OCI-LY1 (cell line): ENCODE measurements around the gene MYO19.

Experiments used
- H2AFZ ChIP-seq: fragments of 200-600 bp; sonication (generic), shearing (Covaris generic); 2 replicates; pipeline ENCODE4 v1.6.0; 2014; ENCODE audit warnings: antibody characterized with exemption, mild to moderate bottlenecking, low read length
- H3F3A ChIP-seq: fragments of 200-600 bp; sonication (generic), shearing (Covaris generic); 2 replicates; pipeline ENCODE4 v1.6.0; 2014; ENCODE audit warnings: mild to moderate bottlenecking, antibody characterized with exemption, low read length, moderate library complexity; ENCODE audit not compliant: insufficient read depth
- H3K27ac ChIP-seq: fragments of 200-600 bp; sonication (generic); 2 replicates; pipeline ENCODE4 v1.5.1; 2014; ENCODE audit warnings: low read length, mixed run types, mild to moderate bottlenecking, low read depth; ENCODE audit not compliant: poor library complexity, severe bottlenecking
- H3K27me3 ChIP-seq: fragments of 200-600 bp; sonication (generic); 2 replicates; pipeline ENCODE4 v1.6.0; 2014; ENCODE audit warnings: antibody characterized with exemption, mild to moderate bottlenecking, low read length, moderate library complexity; ENCODE audit not compliant: insufficient read depth
- H3K36me3 ChIP-seq: fragments of 200-600 bp; sonication (generic); 2 replicates; pipeline ENCODE4 v1.6.1; 2014; ENCODE audit warnings: mild to moderate bottlenecking, antibody characterized with exemption, low read length, moderate library complexity, mixed read lengths; ENCODE audit not compliant: insufficient read depth
- H3K4me1 ChIP-seq: fragments of 200-600 bp; sonication (generic); 2 replicates; pipeline ENCODE4 v1.5.1; 2014; ENCODE audit warnings: mild to moderate bottlenecking, low read length, moderate library complexity; ENCODE audit not compliant: insufficient read depth, severe bottlenecking
- H3K4me2 ChIP-seq: fragments of 200-600 bp; sonication (generic), shearing (Covaris generic); 2 replicates; pipeline ENCODE4 v1.6.1; 2014; ENCODE audit warnings: low read length
- H3K4me3 ChIP-seq: fragments of 200-600 bp; sonication (generic); 2 replicates; pipeline ENCODE4 v1.5.1; 2014; ENCODE audit warnings: low read length, low read depth, mild to moderate bottlenecking, mixed read lengths; ENCODE audit not compliant: poor library complexity, severe bottlenecking
- H3K79me2 ChIP-seq: fragments of 200-600 bp; shearing (Covaris generic); 2 replicates; pipeline ENCODE4 v1.6.1; 2016; ENCODE audit warnings: mixed run types, low read length, mixed read lengths; ENCODE audit not compliant: insufficient read depth
- H3K9ac ChIP-seq: fragments of 200-600 bp; sonication (generic), shearing (Covaris generic); 2 replicates; pipeline ENCODE4 v1.6.1; 2014; ENCODE audit warnings: mild to moderate bottlenecking, low read length, mixed read lengths
- H3K9me2 ChIP-seq: fragments of 200-600 bp; sonication (generic), shearing (Covaris generic); 2 replicates; pipeline ENCODE4 v1.6.1; 2014; ENCODE audit warnings: low read depth, mild to moderate bottlenecking, low read length, mixed read lengths
- H3K9me3 ChIP-seq: fragments of 200-600 bp; shearing (Covaris generic); 2 replicates; pipeline ENCODE4 v1.6.1; 2014; ENCODE audit warnings: low read length, mixed read lengths
- H4K20me1 ChIP-seq: fragments of 200-600 bp; sonication (generic), shearing (Covaris generic); 2 replicates; pipeline ENCODE4 v1.6.0; 2016; ENCODE audit warnings: mild to moderate bottlenecking, low read length; ENCODE audit not compliant: insufficient read depth
- EZH2 ChIP-seq: fragments of 200-600 bp; sonication (generic), shearing (Covaris generic); IDR thresholded peaks from 2 replicates; pipeline ENCODE4 v1.8.0; 2017; ENCODE audit warnings: borderline replicate concordance, mixed run types, mild to moderate bottlenecking, antibody characterized with exemption, low read length, moderate library complexity, mixed read lengths
- TF ChIP-seq, protein P1 (sequence below): fragments of 200-600 bp; sonication (generic), shearing (Covaris generic); IDR thresholded peaks from 2 replicates; pipeline ENCODE4 v1.5.1; 2017; ENCODE audit warnings: mild to moderate bottlenecking, antibody characterized with exemption, low read length, moderate library complexity, mixed read lengths

Gene MYO19

DNA sequence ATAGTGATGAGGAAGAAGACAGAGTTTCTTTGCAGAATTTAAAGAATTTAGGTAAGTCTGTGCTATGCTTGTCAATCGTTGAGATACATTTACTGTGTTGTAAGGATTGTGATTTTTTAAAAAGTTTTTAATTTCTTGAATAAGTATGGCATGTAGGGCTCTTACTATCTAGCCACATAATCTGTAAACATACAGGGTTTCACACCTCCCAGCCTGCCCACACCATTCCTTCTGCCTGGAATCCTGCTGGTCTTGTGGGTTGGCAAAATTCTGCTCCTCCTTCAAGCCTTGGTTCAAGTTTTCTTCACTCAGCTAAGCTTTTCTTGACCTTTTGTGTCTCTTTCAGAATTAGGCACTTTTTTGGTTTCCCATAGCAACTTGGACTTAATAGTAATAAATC, 40.7 kb downstream of the MYO19 start:
- TF ChIP-seq, protein P1, sequence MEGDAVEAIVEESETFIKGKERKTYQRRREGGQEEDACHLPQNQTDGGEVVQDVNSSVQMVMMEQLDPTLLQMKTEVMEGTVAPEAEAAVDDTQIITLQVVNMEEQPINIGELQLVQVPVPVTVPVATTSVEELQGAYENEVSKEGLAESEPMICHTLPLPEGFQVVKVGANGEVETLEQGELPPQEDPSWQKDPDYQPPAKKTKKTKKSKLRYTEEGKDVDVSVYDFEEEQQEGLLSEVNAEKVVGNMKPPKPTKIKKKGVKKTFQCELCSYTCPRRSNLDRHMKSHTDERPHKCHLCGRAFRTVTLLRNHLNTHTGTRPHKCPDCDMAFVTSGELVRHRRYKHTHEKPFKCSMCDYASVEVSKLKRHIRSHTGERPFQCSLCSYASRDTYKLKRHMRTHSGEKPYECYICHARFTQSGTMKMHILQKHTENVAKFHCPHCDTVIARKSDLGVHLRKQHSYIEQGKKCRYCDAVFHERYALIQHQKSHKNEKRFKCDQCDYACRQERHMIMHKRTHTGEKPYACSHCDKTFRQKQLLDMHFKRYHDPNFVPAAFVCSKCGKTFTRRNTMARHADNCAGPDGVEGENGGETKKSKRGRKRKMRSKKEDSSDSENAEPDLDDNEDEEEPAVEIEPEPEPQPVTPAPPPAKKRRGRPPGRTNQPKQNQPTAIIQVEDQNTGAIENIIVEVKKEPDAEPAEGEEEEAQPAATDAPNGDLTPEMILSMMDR, result no peak
- TF ChIP-seq EZH2, result no peak
- Histone ChIP-seq H2AFZ (no peak overlapping the region), H3K27me3 (no peaks in the 10 kb centered on the region), H3K9me2 (no peaks in the 10 kb centered on the region), H4K20me1 (no peaks in the 10 kb centered on the region), H3K36me3 (peaks cover 89% of the 10 kb centered on the region), H3K4me1 (no peaks in the 10 kb centered on the region), H3K9me3 (no peaks in the 10 kb centered on the region), H3K79me2 (peaks cover 20% of the 10 kb centered on the region), H3K4me2 (no peak overlapping the region), H3K27ac (no peak overlapping the region), H3K9ac (no peak overlapping the region), H3K4me3 (no peak overlapping the region), H3F3A (no peaks in the 10 kb centered on the region)

- no peak for TF ChIP-seq EZH2
- TF ChIP-seq, protein P1, result no peak
- Histone ChIP-seq H3K9me2 (no peaks in the 10 kb centered on the region), H3K4me1 (peaks cover 25% of the 10 kb centered on the region), H3K9me3 (no peaks in the 10 kb centered on the region), H3K4me2 (peak within 1 kb of the TSS; percentile 91), H3K27me3 (no peaks in the 10 kb centered on the region), H3K27ac (peak within 1 kb of the TSS; percentile 22), H4K20me1 (no peaks in the 10 kb centered on the region), H3K4me3 (peak within 1 kb of the TSS; percentile 88), H3K36me3 (peaks cover 24% of the 10 kb centered on the region), H2AFZ (0 out of 2 replicates have a peak within 1 kb of the TSS, but pooled peaks have one; percentile 63), H3F3A (no peaks in the 10 kb centered on the region), H3K9ac (peak within 1 kb of the TSS; percentile 86), H3K79me2 (peaks cover 27% of the 10 kb centered on the region)
Observed at GRCh38 chr17:36486204-36487194, 48.2 kb downstream of the MYO19 start, which contains the start of gene ZNHIT3. Gene ZNHIT3 (plus strand): TSS chr17:36486681. CDS start chr17:36486700, 19 bp downstream.

- H3K36me3 ChIP-seq, result peaks cover 23% of the 10 kb centered on the region
Observed at GRCh38 chr17:36485805-36486203, 48.9 kb downstream of the MYO19 start.

More at GRCh38 chr17:36485805-36486203, 48.9 kb downstream of the MYO19 start:
- H3K9ac ChIP-seq, result peak overlapping the region; percentile 86
- no peaks in the 10 kb centered on the region for H4K20me1 ChIP-seq
- no peaks in the 10 kb centered on the region for H3K9me2 ChIP-seq
- peak overlapping the region; percentile 88 for H3K4me3 ChIP-seq
- H3K4me2 ChIP-seq, result peak overlapping the region; percentile 91
- no peaks in the 10 kb centered on the region for H3F3A ChIP-seq
- peaks cover 25% of the 10 kb centered on the region for H3K79me2 ChIP-seq
- 0 out of 2 replicates have a peak overlapping the region, but pooled peaks have one; percentile 63 for H2AFZ ChIP-seq
- peaks cover 25% of the 10 kb centered on the region for H3K4me1 ChIP-seq
- peak overlapping the region; percentile 22 for H3K27ac ChIP-seq
- TF ChIP-seq, protein P1, result no peak
- no peak for TF ChIP-seq EZH2
- H3K27me3 ChIP-seq, result no peaks in the 10 kb centered on the region
- H3K9me3 ChIP-seq, result no peaks in the 10 kb centered on the region
